ENCODE data around the gene KNDC1.
"Not testable (repeated sequence)": the region's sequence is repeated elsewhere in the genome, so short reads cannot be mapped to it uniquely, and the experiment has no call there.

DNA sequence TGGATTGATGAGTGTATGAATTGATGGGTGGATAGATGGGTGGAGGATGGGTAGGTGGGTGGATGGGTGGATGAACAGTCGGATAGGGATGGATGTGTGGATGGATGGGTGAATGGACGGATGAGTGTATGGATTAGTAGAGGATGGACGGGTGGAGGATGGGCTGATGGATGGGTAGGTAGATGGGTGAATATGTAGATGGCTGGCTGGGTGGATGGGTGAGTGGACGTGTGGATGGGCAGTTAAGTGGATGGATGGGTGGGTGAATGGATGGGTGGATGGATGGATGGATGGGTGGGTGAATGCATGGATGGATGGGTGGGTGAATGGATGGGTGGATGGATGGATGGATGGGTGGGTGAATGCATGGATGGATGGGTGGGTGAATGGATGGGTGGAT is 15.6 kb downstream of the KNDC1 start:
- TF ChIP-seq CTCF, POLR2A (IDR thresholded peaks at IDR 0.05): not testable (repeated sequence)
